ENCODE data around the gene DOK6. TPM values are rescaled to one million over a fixed set of nuclear protein-coding genes. Genes with fewer than 3 reads are reported as not detected.

The DOK6 gene
- total and polyA plus RNA-seq, 2 donors (not counting 1 experiment from before 2014, with no cell fraction given): not detected

GRCh38 chr18:69492861-69493260 lies 92.2 kb downstream of the DOK6 start:
- Histone ChIP-seq H3K4me2 (replicated peaks; ENCODE audit: low read depth, low read length, poor library complexity, severe bottlenecking) (no peak overlapping the region), H3K4me3 (ENCODE audit: control extremely low read depth in 1 of 5, extremely low read depth in 1 of 5, insufficient read depth in 1 of 5, low read depth in 2 of 5, low read length in 4 of 5) (no peak overlapping the region), H3K9me3 (ENCODE audit: control extremely low read depth in 1 of 3, control insufficient read depth in 2 of 3, insufficient read depth in 1 of 3, low read length in 2 of 3) (peaks cover 0 to 17% (median 0%) of the 10 kb centered on the region in 3 donors), H3K79me2 (ENCODE audit: control insufficient read depth, insufficient read depth, low read length) (no peaks in the 10 kb centered on the region), H3K9ac (ENCODE audit: low read length) (no peak overlapping the region), H3K36me3 (replicated peaks in 1 of 2; ENCODE audit: control extremely low read depth in 1 of 2, control insufficient read depth in 1 of 2, extremely low read depth in 1 of 2, insufficient read depth in 2 of 2, low read length in 1 of 2) (no peaks in the 10 kb centered on the region), H4K20me1 (ENCODE audit: control insufficient read depth, insufficient read depth, low read length, poor library complexity, severe bottlenecking) (no peaks in the 10 kb centered on the region), H2AFZ (ENCODE audit: insufficient read depth, low read depth, low read length, poor library complexity, severe bottlenecking) (no peak overlapping the region), H3K27ac (ENCODE audit: low read length in 2 of 2) (no peak overlapping the region), H3K4me1 (ENCODE audit: control insufficient read depth in 2 of 2, insufficient read depth in 2 of 2, low read length in 2 of 2) (no peaks in the 10 kb centered on the region), H3K27me3 (replicated peaks in 1 of 4; ENCODE audit: control extremely low read depth in 1 of 4, control insufficient read depth in 3 of 4, insufficient read depth in 4 of 4, low read length in 3 of 4) (no peaks in the 10 kb centered on the region)
- no peak for TF ChIP-seq EZH2 (IDR thresholded peaks at IDR 0.05; ENCODE audit: borderline replicate concordance, insufficient read depth, low read depth, low read length, poor library complexity, severe bottlenecking)
- TF ChIP-seq CTCF (IDR thresholded peaks at IDR 0.05): no peak
- Mint-ChIP-seq H3K4me1 (no peaks in the 10 kb centered on the region), H3K4me3 (no peak overlapping the region), H3K27me3 (no peaks in the 10 kb centered on the region), H3K9me3 (ENCODE audit: insufficient read depth) (peaks cover 6% of the 10 kb centered on the region), H3K27ac (no peak overlapping the region)
- no peak for ATAC-seq (ENCODE audit: low read depth)
- intact Hi-C loops (cut with micrococcal nuclease): no loop called here
- POLR2A ChIA-PET: no interaction called here
- no peak for DNase-seq
- CTCF ChIA-PET: no interaction called here
- WGBS (ENCODE audit: insufficient coverage): no CpG with 5 or more reads among the region's 2 CpGs

- Histone ChIP-seq H2AFZ (ENCODE audit: insufficient read depth, low read depth, low read length, poor library complexity, severe bottlenecking) (no peak overlapping the region), H3K27ac (ENCODE audit: low read length in 2 of 2) (no peak overlapping the region), H3K79me2 (ENCODE audit: control insufficient read depth, insufficient read depth, low read length) (no peaks in the 10 kb centered on the region), H3K9me3 (ENCODE audit: control extremely low read depth in 1 of 3, control insufficient read depth in 2 of 3, insufficient read depth in 1 of 3, low read length in 2 of 3) (peaks cover 0 to 17% (median 0%) of the 10 kb centered on the region in 3 donors), H4K20me1 (ENCODE audit: control insufficient read depth, insufficient read depth, low read length, poor library complexity, severe bottlenecking) (no peaks in the 10 kb centered on the region), H3K4me1 (ENCODE audit: control insufficient read depth in 2 of 2, insufficient read depth in 2 of 2, low read length in 2 of 2) (no peaks in the 10 kb centered on the region), H3K36me3 (replicated peaks in 1 of 2; ENCODE audit: control extremely low read depth in 1 of 2, control insufficient read depth in 1 of 2, extremely low read depth in 1 of 2, insufficient read depth in 2 of 2, low read length in 1 of 2) (no peaks in the 10 kb centered on the region), H3K4me2 (replicated peaks; ENCODE audit: low read depth, low read length, poor library complexity, severe bottlenecking) (no peak overlapping the region), H3K4me3 (ENCODE audit: control extremely low read depth in 1 of 5, extremely low read depth in 1 of 5, insufficient read depth in 1 of 5, low read depth in 2 of 5, low read length in 4 of 5) (no peak overlapping the region), H3K27me3 (replicated peaks in 1 of 4; ENCODE audit: control extremely low read depth in 1 of 4, control insufficient read depth in 3 of 4, insufficient read depth in 4 of 4, low read length in 3 of 4) (no peaks in the 10 kb centered on the region), H3K9ac (ENCODE audit: low read length) (no peak overlapping the region)
- Mint-ChIP-seq H3K4me1 (no peaks in the 10 kb centered on the region), H3K9me3 (ENCODE audit: insufficient read depth) (no peaks in the 10 kb centered on the region), H3K4me3 (no peak overlapping the region), H3K27ac (no peak overlapping the region), H3K27me3 (no peaks in the 10 kb centered on the region)
- DNase-seq (no peak), ATAC-seq (ENCODE audit: low read depth) (no peak)
- POLR2A ChIA-PET: no interaction called here
- CTCF ChIA-PET: no interaction called here
- WGBS (ENCODE audit: insufficient coverage): 93% methylated on average over 4 of the region's 4 CpGs
- intact Hi-C loops (cut with micrococcal nuclease): no loop called here
- no peak for TF ChIP-seq EZH2 (IDR thresholded peaks at IDR 0.05; ENCODE audit: borderline replicate concordance, insufficient read depth, low read depth, low read length, poor library complexity, severe bottlenecking)
- TF ChIP-seq CTCF (IDR thresholded peaks at IDR 0.05): no peak
These were observed 94.2 kb downstream of the DOK6 start for GRCh38 chr18:69494841-69495240.

All from B cell (primary cell).